Measurements from ENCODE around the gene SOWAHA.
A peak's percentile ranks its signal among the peaks of the same experiment; 100 is the strongest.

Gene SOWAHA

DNA sequence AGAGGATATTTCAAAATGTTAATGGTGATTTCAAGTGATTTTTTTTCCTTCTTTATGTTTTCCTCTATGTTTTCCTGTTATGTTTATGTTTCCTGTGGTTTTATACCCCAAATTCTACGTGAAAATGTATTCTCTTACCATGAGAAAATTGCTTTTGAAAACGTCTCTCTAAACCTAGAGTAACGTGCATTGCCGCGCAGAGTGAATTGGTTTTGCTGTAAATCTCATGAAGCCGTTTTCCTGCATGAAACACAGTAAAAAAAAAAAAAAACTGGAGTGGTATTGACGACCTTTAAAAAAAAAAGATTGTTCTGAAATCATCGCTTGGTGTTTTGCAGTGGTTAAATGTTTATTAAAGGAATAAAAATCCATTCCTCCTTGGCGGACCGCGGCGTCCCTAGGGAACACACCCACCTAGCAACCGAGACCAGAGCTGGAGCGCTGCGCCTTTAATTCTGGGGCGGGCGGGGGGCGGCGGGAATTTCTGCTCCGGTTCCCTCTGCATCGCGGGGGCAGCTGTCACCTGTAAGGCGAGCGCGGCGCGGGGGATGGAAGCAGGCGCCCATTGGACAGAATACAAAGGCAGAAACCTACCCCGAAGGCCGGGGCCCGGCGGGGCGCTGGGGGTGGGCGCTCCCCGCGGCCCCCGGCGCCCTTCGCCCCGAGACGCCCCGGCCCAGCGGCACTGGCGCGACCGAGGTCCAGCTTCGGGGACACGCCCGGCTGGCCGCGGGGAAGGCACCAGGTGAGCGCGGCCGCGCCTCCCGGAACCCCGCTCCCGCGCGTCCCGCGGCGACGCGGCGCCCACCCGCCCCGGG, at the start of gene SOWAHA:
TSS of gene SOWAHA (plus strand) at position 522 of the 818 bp plus-strand sequence. CDS start 320 bp downstream, outside the sequence.
- no peak for DNase-seq (ENCODE audit: low read depth, low spot score)

DNA sequence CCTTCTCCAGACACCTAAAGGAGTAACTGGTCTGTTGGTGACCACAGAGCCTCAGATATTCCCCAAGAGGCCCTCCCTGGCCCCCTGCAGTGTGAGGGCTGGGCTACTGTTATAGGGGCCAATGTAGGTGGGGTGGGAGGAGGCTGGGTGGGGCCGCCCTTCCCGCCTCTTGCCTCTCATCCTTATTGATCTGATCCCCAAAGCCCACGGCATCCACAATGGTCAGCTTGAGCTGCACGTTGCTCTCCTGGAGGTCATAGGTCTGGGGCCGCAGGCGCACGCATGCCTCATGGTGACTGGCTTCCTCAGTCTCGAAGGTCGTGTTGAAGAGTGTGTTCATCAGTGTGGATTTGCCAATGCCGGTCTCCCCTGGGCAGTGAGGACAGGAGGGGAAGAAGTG, 49.1 kb upstream of the SOWAHA start:
- no peak for DNase-seq (ENCODE audit: low read depth, low spot score)

DNA sequence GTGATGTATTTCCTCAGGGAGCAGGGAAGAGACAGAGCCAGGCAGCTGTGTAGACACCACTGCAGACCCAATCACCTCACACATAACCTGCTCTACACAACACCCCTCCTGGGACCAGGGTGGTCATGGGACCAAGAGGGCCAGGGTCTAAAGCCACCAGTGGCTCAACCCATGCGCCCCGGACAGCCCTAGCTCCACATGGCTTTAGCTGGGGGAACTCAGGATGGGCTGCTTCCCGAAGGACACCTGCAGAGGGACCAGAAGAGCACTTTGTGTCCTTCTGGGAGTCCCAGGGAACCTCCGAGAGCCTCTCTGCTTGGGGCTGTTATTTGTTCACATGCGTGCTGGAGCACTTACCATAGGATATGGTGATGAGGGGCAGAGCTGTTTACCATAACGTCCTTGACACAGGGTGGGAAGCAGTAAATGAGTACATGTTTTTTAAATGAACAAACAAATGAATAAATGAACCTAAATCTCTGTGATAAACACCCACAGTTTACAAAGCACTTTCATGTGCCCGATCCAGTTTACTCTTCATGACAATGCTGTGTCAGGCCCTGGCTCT, 48.3 kb upstream of the SOWAHA start:
- no peak for DNase-seq (ENCODE audit: low read depth, low spot score)

DNA sequence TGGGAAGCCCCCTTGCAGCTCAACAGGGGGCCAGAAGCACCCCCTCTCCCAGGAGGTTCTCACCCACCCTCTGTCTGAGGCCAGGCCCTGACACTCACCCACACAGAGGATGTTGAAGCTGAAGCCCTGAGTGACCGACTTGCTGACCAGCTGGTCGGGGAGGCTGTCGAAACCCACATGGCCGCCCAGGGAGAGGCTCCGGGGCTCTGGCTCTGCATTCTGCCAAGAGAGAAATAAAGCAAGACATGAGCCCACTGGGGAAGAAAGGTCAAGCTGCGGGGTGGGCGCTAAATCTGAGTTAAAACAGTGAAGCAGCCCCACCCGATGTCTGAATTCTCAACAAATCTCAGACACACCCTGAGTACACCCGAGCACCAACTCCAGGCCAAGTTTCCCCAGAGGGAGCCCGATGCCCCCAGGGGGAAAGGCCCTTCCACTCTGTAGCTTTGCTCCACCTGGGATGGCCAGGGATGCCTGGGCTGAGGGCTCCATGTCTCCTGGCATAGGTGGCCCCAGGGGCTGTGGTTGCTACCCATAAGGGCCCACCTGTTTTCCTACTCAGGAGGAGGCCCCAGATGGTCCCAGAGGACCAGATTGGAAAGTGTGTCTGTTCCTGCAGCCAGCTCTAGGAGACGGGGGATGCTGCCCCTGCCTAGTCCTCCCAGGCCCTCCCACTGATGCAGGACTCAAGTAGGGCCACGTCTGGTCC, 47.6 kb upstream of the SOWAHA start:
- DNase-seq (ENCODE audit: low read depth, low spot score), result no peak

DNA sequence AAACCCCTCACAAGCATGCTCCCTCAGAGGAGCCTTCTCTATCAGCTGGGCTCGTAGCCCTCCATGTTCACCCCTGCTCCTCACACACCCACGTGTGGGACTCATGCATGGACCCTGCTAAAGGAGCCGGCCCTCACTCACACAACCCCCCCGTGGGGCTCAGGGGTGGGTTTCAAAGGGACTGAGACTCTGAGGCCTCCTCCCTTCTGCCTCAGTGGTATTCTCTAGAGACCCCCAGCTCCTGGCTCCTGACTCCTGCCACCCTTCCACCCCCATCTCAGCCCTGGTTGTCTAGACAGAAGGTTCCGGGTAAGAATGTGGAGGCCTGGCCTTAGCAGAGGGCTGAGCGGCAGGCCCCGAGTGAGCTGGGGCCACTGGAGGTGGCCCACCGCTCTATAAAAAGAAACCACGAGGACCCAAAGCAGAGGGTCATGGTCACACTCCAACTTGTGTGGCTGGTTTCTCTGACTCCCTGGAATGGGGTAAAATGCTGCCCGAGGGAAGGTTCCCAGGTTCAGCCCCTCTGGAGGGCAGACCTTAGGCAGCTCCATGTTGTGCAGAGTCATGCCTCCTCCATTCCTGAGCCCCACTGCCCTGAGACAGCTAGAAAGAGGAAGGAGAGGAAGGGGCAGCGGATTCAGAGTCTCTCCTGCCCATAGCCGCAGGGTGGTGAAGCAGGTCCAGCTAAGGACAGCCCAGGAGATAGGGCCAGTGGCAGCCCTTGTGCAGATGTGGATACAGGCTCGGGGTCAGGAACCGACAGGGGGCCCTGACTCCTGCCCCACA, 46.9 kb upstream of the SOWAHA start:
- no peak for DNase-seq (ENCODE audit: low read depth, low spot score)

DNA sequence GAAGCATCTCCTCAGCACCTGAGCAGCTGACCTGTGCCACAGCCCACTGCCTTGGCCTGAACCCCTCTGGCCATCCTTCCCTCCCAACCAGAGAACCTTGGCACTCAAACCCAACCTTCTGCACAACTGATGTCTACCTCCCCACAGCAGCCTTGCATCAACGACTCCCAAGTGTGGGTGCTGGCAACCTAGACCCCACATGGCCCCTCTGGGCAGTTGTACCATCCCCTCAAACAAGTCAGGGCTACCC, 46.4 kb upstream of the SOWAHA start:
- no peak for DNase-seq (ENCODE audit: low read depth, low spot score)

DNA sequence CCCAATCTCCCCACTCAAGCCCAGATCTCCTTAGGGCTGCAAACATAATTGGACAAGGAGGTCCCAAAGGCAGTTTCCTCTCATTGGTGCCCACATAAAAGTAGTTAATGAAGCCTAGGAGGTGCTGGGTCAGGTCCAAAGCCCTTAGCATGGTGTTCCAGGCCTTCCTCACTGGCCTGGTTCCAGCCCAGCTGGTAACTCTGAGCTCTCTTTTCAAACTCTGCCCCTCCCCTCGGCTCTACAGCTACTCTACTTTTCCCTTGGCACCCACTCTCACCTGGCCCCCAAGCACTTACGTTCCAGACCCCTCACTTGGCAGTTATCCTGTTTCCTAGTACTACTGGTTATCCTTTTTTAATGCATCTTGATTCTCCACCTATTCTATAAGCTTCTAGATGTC, 46.0 kb upstream of the SOWAHA start:
- peak; percentile 51 for DNase-seq (ENCODE audit: low read depth, low spot score)

DNA sequence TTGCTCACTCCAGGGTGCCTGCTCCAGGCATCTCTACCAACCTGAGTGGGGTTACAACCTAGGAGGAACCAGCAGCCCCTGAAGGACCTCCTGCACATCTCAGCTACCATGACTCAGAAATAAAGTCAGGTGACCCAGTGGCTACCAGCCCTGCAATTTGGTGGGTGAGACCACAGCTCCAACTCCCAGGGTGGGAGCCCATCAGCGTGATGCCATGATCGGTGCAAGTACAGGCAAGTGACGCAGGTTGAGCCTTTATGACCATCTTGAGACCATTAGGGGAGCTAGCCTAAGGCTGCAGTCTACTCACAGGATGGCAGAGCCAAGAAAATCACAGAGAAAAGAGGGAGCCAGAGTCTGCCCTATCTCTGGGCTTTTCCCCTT, 44.6 kb upstream of the SOWAHA start:
- no peak for DNase-seq (ENCODE audit: low read depth, low spot score)

DNA sequence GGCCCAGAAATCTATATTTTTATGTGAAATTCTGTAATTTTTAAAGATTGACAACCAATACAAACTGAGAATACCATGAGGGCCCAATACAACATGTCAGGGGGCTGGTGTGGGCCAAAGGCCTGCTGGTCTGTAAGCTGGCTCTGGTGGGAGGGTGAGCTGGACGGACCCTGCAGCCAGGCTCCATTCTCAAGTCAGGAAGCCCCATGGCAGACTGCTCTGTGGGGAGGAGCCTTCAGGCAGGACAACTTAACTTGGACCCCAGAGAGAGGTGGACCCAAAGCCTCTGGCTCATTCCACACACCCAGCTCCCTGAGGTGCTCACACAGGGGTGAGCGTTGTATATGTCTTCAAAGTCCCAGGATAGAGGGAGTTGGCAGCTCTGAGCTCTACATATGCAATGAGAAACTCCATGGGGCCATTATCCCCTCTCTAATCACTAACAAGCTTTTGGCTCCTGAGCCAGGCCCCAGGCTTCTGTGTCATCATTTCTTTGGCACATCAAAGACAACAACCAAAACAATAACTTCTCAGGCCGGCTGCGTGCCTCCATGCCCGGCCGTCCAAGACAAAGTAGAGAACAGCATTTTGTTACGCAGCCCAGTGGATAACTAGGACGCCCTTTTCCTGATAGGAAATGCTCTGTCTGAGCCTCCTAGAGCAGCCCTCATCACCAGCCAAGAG, 42.5 kb upstream of the SOWAHA start:
- DNase-seq (ENCODE audit: low read depth, low spot score), result peak; percentile 38

DNA sequence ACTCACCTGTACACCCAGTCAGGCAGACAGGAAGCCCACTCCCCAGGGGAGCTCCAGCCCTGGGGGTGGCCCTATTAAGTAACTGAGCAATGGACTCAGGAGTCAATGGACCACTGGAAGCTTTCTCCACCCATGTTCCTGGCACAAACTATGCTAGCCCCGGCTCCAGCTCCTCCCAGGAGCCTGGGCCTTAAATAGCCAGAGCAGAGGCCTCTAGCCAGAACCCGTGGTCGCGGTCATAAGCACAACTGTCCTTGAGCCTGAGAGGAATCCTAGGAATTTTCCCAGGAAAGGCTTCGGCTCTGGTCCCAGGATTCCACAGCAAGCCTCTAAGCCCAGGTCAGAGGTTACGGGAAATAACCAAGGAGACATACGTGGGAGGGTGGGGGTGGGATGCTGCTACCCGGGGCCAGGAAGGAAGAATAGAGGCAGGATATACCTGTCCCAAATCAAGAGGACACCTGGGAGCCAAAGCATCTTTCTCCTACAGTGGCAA, 41.6 kb upstream of the SOWAHA start:
- DNase-seq (ENCODE audit: low read depth, low spot score), result peak; percentile 82

DNA sequence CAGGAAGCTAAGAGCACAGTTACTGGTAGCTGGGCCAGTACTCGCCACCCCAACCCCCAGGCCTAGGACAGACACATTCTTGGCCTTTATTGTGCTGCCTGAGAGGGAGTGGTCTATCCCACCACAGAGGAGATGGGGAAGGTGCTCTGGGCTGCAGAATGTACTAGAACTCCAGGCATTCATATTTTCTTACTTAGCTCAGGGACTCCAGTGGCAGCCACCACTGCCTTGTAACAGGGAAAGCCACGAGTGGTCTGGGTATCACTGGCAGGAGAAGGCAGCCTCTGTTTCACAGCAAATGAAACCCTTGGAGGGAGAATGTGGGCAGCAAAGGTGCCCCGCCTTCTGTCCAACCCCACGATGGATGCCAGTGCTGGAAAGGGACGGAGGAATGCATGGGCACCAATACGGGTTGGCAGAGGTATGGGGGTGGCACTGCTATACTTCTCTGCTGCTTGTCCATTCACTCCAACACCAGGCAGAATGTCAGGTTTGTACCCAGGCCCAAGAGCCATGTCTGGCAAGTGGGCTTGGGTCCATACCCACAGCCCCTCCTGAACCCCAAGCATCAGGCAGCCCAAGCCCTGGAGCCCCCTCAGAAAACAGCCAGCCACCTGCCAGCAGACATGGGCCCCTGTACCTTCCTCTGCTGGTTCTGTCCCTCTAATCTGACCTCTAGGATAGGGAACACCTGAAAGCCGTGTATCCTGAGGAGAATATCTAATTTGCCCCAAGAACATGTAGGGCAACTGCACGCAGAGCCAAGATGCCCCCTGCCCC, 40.6 kb upstream of the SOWAHA start:
- DNase-seq (ENCODE audit: low read depth, low spot score), result peak; percentile 74

DNA sequence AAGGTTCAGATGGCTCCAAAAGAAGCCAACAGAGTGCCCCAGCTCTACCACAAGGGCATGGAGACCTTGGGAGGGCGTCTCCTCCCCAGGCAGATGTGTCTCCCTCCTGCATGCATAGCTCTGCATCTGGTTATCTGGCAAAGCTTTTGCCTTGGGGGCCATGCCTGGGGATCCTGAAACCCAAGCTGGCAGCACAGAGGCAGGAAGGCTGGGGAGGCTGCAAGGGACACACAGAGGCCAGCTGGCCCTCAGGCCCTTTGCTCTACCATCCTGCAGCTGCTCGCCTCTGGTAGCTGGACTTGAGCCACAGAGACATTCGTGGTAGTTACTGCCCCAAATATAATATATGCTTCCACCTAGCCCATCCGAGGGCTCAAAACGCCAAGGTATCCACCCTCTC, 40.0 kb upstream of the SOWAHA start:
- no peak for DNase-seq (ENCODE audit: low read depth, low spot score)

DNA sequence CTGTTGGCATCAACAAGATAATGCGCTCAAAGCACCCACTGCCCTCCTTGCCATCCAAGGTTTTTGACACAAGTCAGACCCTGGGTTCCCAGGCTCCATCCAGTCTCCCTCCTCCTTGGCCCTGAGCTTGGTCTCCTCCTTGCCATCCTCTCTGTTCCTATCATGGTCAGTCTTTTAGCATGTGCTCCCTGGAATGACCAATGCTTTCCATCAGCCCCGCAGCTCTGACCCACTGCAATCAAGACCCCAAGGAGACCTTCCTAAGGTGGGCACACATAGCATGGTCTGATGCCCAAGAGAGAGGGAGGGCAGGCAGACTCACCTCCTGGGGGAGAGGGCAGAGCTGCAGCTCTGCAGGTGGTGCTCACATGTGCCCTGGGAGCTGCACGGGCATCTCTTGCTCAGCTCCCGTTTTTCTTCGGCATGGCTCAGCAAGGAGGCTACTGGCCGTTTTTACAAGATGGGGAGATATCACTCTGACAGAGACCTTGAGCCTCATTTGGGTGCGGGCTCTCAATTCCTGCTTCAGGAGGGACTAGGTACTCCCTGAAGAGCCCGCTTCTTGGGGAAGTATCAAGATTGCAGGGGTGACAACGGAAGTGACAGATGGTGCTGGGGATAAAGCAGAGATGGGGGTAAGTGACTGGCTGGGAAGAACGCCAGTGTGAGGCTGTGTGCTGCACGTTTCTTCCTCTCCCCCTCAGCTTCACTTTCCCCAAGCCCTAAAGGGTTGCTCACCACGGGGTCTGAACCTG, 39.3 kb upstream of the SOWAHA start:
- DNase-seq (ENCODE audit: low read depth, low spot score), result no peak

DNA sequence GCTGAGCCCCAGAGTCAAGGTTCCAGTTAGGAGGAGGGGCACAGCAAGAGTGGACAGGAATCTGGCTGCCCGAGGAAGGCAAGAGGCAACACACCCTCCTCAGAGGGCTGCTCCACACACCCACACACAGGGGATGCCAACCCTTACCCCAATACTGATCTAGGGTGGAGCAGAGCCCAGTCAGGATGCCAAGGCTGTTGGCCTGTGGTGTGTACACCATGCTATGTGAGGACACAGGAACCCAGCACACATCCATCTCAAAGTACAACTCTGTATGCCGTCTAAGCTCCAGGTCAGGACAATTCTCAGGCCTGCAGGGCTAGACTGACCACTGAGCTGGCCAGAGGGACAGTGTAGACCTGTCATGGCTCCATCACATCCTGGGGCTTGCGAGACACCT, 38.7 kb upstream of the SOWAHA start:
- DNase-seq (ENCODE audit: low read depth, low spot score), result no peak

DNA sequence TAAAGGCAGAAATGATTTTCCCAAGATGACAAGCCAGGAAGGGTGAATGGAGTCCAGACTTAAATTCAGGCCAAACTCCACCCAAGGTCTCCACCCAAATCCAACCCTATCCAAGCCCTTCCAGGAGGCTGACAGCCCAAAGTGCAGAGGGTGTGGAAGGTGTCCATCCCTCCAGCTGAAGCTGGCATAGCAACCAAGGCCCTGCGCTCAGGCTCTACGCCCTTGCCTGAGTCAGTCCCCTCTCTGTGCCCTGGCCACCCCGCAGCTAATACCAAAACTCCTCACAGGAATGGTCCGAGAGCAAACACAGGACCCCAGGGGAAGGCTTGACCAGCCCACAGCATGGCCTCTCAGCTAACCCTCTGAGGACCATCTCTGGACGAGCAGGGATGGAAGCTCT, 38.2 kb upstream of the SOWAHA start:
- no peak for DNase-seq (ENCODE audit: low read depth, low spot score)

DNA sequence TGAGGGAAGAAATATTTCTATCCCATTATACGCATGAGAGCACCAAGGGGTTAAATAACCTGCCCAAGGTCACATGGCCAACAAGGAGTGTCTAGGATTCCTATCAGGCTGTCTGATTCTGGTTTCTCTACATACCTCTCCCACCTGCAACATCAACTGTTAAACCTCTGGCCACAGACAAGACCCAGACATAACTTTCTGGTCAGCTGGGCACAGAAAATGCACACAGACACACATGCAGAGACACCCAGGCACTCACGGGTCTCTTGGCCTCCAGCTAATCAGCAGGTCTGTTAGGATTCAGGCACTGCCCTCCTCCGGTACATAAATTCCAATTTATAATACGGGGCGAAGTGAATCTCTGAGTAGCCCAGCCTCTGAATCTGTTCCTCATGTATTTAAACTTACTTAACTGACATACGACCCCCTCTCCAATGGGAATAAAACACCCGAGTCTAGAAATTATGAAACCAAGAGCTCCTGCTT, 37.6 kb upstream of the SOWAHA start:
- peak; percentile 63 for DNase-seq (ENCODE audit: low read depth, low spot score)

DNA sequence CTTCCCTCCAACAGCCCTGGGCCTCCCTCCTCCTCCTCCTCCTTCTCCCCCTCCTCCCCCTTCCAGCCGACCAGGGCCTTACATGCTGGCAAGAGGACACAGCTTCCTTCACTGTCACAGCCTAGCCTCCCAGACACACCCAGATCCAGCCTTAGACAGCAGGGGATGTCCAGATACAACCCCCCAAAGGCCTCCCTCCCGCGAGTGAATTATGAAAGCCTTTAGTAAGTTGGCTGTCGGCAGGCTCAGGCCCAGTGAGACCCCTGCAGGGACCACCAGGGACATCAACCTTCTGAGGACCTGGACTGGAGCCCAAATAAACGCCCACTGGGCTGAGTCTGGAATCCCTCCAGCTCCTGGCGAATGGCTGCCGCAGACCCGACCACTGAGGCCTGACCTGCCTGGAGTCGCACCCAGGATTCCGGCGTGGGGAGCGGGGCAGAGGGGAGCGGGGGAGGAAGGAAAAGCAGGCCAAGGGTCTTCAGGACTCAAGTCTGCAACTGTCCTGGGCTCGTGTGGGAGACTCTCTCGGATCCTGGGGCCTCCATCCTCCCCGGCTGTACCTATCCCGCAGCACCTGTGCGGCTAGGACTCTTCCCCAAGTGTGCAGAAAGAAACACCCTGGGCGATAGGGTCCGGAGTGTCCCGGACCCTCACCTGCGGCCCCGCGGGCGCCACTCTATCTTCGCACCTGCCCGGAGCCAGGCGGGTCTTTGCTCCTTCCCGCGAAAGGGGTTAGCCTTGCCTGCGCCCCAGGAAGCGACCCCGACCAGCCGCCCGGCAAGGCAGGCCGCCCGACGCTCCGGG, 36.8 kb upstream of the SOWAHA start:
- peak; percentile 70 for DNase-seq (ENCODE audit: low read depth, low spot score)

DNA sequence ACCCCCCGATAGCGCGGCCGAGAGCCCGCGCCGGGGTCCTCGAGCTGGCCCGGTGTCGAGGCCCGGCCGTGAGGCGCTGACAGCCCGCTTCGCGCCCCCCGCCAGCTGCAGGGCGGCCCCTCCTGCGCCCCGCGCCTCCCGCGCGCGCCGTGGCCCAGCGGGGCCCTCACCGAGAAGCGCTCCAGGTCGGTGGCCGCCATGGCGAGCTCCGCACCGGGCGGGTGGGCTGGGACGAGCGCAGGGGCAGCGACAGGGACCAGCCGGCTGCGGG, 36.2 kb upstream of the SOWAHA start:
- no peak for DNase-seq (ENCODE audit: low read depth, low spot score)
